NB4 (cell line): ENCODE results near the gene SPRR1A.

Source experiments
- MAX ChIP-seq: IDR thresholded peaks from 2 replicates; pipeline ENCODE4 v1.6.1; 2011; ENCODE audit warnings: low read depth, low read length
- POLR2A ChIP-seq: IDR thresholded peaks from 2 replicates; pipeline ENCODE4 v1.6.1; 2011; ENCODE audit warnings: mild to moderate bottlenecking; ENCODE audit not compliant: insufficient read length; ENCODE audit errors: extremely low read depth
- TF ChIP-seq, protein P1 (sequence below): IDR thresholded peaks from one replicate; pipeline ENCODE4 v1.5.1; 2012; ENCODE audit warnings: low read depth, low read length

DNA sequence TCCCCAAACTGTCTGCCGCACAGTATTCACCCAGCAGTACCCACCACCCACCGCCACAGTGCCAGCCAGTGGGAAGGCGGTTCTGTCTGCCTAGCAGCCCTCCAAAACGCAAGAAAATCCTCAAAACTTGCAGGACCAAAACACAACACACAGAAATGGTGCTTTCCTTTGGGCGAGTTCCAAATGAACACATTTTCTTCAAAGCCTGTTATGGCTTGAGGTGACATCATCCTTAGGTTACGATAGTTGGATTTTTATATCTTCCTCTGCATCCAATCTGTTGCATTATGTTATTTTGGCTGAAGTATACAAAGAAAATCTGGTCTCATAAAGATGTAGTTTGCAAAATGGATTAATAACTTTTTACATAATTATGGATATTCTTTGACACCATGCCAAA, 9.3 kb downstream of the SPRR1A start:
- TF ChIP-seq, protein P1, sequence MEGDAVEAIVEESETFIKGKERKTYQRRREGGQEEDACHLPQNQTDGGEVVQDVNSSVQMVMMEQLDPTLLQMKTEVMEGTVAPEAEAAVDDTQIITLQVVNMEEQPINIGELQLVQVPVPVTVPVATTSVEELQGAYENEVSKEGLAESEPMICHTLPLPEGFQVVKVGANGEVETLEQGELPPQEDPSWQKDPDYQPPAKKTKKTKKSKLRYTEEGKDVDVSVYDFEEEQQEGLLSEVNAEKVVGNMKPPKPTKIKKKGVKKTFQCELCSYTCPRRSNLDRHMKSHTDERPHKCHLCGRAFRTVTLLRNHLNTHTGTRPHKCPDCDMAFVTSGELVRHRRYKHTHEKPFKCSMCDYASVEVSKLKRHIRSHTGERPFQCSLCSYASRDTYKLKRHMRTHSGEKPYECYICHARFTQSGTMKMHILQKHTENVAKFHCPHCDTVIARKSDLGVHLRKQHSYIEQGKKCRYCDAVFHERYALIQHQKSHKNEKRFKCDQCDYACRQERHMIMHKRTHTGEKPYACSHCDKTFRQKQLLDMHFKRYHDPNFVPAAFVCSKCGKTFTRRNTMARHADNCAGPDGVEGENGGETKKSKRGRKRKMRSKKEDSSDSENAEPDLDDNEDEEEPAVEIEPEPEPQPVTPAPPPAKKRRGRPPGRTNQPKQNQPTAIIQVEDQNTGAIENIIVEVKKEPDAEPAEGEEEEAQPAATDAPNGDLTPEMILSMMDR, result no peak
- no peak for TF ChIP-seq MAX
- no peak for TF ChIP-seq POLR2A
